Activated naive CD4-positive, alpha-beta T cell (primary cell): ENCODE measurements around the gene KLHDC7A.

Experiments
- DNase-seq, 4 experiments: peaks; one replicate each; lab custom pipeline; 2025; lab: John Stamatoyannopoulos, UW

KLHDC7A gene

DNA sequence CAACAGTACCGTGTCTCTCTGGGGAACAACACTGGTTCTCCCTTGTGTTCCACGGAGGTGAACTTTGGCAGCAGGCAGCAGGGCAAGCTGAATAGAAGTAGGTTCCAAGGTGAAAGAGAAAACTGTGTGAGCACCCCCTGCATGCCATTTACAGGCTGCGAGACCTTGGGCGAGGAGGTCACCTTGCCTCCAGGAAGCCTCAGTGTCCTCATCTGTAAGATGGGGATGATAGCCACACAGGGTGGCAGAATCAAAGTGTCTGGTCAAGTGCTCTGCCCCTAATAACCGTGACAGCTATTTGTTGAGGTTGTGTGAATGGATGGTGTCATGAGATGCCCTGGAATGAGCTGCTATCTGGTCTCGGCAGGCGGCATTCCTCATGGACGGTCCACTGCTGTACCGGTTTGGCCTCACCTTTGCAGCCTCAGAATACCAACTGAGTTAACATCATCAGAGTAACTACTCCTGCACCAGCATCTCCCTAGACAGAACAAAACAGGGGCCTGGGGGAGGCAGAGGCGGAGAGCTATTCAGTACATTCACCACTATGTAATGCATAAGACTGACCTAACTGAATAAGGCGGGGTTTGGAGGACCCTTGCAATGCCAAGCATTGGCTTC, 7.4 kb upstream of the KLHDC7A start:
- no peak for DNase-seq

DNA sequence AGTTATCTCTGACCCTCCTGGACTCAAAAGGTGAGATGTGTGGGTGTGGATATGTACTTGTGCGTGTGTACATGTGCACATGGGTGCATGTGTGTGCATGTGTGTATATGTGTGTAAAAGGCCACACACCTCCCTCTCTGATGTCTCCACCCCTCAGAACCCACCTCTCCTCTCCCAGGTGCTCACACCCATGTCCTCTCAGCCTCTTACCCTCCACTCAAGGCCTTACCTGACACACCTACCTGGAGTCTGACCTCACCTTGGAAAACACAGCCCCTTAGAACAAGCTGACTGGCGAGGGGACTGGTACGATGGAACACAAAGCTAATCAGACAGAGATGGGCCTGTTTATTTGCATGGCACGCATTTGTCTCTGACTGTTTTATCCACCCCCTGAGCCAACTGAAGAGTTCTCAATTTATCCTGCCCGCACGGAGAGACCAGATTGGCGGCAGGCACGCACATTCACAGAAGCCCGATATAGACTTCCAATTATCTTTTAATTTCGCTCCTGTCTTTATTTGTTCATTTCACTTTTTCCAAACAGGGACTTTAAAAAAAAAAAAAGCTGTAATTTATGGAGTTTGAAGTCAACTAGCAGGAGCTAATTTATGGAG, 6.1 kb upstream of the KLHDC7A start:
- no peak for DNase-seq

DNA sequence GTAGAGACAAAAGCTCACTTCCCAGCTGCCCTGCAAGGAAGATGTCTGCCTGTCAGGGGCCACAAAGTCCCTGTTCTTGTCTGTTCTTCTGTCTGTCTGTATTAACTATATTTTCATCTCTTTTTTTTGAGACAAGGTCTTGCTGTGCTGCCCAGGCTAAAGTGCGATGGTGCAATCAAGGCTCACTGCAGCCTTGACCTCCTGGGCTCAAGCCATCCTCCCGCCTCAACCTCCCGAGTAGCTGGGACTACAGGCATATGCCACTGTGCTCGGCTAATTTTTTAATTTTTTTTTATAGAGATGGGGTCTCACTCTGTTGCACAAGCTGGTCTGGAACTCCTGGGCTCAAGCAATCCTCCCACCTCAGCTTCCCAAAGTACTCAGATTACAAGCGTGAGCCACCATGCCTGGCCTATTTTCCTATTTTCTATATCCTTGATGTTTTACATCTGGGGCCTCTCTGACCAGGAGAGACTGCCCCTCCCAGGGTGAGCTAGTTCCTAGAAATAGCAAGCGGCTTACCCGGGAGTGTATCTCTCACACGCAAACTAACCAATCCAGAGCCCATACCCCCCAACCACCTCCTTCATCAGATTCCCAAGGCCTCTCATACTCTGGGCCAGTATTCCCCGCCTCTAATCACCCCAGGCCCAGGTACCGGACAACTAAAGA, 5.4 kb upstream of the KLHDC7A start:
- no peak for DNase-seq

DNA sequence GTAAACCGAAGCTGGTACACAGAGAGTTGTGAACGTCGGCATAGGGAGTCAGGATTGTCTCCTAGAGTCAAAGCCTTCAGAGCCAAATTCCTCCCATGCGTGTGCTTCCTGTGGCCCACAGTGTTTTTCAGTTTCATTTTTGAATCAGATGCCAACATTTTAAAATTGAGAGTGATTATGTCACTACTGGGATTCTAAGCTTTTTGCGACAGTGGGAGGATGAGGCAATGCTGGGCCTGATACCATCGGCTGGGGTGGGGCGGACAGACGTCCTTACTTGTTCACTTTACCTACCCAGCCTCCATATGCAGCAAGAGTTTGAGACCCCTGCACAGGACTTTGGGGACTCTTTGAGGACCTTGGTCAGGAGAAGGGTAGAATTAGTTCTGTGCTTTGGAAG, 1.3 kb upstream of the KLHDC7A start:
- DNase-seq: no peak

DNA sequence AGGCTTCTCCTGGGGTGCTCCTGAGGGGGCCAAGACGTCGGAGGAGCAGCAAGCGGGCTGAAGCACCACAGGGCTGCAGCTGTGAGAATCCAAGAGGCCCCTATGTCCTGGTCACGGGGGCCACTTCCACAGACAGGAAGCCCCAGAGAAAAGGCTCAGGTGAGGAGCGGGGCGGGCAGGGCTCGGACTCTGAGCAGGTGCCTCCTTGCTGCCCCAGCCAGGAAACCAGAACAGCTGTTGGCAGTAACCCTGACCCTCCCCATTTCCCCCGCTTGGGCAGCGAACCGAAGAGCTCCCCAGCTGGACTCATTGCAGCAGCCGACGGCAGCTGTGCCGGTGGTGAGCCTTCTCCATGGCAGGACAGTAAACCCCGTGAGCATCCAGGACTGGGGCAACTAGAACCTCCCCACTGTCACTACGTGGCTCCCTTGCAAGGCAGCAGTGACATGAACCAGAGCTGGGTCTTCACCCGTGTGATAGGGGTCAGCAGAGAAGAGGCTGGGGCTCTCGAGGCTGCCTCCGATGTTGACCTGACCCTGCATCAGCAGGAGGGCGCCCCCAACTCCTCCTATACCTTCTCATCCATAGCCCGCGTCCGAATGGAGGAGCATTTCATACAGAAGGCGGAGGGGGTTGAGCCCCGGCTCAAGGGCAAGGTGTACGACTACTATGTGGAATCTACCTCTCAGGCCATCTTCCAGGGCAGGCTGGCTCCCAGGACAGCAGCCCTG, 625 bp downstream of the KLHDC7A start:
- no peak for DNase-seq

DNA sequence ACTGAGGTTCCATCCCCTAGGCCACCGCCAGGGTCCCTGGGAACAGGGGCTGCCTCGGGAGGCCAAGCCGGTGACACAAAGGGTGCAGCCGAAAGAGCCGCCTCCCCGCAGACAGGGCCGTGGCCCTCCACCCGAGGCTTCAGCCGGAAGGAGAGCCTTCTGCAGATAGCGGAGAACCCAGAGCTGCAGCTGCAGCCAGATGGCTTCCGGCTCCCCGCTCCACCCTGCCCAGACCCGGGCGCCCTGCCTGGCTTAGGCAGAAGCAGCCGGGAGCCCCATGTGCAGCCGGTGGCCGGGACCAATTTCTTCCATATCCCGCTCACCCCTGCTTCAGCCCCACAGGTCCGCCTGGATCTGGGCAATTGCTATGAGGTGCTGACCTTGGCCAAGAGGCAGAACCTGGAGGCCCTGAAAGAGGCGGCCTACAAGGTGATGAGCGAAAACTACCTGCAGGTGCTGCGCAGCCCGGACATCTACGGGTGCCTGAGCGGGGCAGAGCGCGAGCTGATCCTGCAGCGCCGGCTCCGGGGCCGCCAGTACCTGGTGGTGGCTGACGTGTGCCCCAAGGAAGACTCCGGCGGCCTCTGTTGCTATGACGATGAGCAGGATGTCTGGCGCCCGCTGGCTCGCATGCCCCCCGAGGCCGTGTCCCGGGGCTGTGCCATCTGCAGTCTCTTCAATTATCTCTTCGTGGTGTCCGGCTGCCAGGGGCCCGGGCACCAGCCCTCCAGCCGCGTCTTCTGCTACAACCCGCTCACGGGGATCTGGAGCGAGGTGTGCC, 1.4 kb downstream of the KLHDC7A start:
- DNase-seq: no peak

DNA sequence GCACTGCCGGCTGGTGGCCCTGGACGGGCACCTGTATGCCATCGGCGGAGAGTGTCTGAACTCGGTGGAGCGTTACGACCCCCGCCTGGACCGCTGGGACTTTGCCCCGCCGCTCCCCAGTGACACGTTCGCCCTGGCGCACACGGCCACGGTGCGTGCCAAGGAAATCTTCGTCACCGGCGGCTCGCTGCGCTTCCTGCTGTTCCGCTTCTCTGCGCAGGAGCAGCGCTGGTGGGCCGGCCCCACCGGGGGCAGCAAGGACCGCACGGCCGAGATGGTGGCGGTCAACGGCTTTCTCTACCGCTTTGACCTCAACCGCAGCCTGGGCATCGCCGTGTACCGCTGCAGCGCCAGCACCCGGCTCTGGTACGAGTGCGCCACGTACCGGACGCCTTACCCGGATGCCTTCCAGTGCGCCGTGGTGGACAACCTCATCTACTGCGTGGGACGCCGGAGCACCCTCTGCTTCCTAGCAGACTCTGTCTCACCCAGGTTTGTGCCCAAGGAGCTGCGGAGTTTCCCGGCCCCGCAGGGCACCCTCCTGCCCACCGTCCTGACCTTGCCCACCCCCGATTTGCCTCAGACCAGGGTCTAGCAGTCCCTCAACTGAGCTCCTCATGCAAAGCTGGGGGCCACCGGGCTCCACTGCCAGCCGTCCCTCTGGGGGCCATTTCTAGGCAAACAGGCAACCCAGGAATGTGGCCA, 2.1 kb downstream of the KLHDC7A start:
- DNase-seq: no peak

DNA sequence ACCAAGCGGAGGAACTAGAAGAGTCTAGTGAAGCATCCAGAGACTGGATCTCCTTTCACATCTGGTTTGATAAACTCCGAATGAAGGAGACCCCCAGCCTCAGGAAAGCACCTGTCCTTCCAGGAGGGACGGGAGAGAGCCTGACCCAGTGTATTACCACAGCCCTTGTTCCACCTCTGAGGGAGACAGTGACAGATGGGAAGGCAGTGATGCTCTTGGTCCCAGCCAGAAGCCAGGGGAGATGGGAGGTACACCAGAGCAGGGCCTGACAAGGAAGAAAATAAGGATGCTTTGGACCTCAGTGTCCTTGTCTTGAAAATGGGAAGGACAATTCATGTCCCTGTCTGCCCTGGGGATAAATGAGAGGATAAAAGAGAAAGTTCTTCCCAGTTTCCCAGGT, 3.5 kb downstream of the KLHDC7A start:
- no peak for DNase-seq

DNA sequence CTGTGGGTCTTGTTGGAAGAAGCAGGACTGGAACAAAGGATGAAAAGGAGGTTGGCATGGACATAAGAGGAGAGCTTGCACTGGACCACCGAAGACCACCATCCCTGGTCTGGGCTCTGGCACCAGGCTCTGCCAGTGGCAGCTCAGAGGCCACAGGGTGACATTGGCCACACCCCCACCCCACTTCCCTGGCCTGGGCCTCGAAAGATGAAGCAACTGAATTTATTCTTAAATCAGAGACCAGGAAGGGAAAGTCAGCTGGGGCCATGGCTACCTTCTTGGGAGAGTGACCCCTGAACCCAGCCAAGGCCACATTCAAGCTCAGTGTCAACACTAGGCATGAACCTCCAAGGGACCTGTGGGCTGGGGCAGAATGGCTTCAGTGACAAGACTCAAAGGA, 4.0 kb downstream of the KLHDC7A start:
- DNase-seq: no peak

DNA sequence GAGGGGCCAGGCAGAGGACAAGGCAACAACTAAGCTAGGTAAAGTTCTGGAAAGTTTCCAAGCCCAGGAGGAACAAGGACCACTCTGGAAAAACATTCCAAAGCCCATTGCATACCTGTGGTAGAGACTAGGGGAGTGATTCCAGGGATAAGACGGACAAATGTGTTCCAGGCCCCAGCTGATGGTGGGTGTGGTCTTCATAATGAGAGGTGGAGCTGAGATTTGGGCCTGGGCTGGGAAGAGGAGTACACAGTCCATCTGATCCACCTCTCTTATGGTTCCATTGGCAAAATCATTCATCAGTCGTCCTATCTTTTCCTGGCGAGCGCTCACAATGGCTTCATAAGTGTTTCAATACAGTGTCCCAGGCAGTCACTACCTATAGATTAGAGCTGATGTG, 4.5 kb downstream of the KLHDC7A start:
- DNase-seq: no peak

DNA sequence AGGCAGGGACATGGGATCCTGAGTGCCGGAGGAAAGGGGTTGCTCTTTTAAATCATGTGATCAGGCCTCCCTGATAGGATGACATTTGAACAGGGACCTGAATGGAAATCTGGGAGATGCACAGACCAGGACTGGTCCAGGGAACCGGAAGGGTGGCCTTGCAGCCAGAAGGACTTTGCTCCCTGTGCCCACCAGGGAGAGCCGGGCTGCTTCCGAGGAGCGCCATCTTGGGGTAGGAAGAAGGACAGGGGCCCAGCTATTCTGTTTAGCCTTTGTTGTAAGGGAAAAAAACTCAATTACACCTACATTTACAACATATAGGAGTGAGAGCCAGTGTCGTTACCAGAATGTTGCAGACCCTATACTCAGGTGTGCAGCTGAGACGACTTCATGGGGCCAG, 5.5 kb downstream of the KLHDC7A start:
- no peak for DNase-seq

DNA sequence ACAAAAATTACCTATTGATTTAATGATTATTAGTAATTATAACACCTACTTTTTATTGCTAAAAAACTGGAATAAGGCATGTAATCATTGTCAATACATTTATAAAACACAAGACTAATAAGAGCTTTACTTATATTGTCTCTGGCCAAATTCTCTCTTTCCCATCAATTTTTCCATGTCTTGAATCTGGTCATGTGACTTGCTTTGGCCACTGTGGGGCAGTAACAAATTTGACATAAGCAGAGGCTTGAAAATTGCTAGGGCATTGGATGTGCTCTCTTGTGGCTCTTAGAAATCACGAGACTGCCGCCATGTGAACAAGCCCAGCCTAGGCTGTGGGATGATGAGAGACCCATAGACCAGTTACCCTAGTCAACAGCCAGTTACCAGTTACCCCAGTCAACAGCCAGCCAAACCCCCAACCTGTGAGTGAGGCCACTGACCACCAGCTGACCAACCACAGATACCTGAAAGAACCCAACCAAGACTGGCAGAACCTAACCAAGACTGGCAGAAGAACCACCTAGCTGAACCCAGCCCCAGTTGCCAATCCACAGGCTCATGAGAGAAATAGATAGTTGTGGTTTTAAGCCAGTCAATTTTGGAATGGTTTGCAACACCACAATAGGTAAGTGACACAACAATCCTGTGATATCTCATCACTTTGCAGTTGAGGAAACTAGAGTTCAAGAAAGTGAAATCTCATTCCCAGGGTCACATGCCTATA, 8.8 kb downstream of the KLHDC7A start:
- no peak for DNase-seq

DNA sequence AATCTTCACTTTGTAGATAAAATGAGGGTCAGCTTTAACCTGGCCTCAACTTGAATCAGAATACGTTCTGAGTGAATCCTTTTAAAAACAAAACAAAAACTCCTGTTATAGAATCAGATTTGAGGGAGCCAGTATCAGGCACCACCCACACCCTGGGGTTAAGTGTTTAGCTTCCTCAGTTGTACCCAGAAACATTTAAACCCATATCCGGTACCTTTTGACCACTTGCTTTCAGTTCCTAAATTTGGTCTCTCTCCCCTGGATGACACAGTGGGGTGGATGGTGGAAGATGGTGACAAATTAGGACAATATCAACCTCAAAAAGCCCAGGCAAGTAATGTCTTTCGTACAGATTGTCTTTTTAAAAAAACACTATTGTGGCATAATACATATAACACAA, 10.4 kb downstream of the KLHDC7A start:
- no peak for DNase-seq

DNA sequence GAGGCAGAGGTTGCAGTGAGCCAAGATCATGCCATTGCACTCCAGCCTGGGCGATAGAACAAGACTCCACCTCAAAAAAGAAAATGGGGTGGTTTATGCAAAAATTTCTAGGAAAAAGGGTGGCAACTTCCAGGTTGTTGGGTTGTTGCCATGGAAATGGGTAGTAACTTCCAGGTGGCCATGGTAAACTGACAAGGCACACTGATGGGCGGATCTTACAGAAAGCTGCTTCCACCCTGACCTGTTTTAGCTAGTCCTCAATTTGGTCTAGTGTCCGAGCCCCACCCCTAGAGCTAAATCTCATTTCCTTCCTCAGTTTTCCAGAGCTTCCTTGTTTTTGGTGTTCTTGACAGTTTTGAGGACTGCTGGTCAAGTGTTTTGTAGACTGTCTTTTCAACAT, 13.6 kb downstream of the KLHDC7A start:
- no peak for DNase-seq

DNA sequence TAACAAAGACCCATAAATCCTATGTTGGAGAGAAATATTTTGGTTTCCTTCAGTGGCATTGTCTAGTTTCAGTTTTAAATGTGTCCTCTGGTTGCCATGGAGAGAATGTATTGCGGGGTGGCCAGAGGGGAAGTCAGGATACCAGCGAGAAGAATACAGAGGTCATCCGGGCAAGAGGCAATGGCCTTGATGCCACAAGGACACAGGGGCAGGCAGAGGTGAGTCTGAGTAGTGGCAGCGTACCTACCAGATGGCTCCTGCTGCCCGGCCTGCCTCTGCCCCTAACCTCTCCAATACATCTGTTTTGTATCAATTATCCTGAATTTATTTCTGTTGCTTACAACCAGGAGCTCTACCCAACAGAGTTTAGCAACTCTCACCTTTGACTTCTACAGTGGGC, 14.9 kb downstream of the KLHDC7A start:
- DNase-seq: no peak

DNA sequence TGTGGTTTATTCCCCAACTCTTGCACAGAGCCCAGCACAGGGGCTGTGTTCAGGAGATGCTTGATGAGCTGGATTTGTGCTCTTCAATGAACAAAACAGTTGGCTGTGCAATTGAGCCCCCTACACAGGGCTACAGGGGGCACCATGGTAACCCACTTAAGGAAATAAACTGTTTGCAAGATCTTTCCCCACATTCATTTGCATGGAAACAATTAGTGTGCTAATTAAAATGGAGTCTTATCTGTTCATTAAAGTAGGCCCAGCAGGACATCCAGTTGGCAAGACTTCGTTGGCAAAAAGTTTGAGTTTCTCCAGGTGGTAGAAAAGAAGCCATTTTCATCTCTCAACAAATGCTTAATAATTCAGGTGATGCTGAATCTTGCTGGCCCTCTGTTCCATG, 15.3 kb downstream of the KLHDC7A start:
- no peak for DNase-seq

DNA sequence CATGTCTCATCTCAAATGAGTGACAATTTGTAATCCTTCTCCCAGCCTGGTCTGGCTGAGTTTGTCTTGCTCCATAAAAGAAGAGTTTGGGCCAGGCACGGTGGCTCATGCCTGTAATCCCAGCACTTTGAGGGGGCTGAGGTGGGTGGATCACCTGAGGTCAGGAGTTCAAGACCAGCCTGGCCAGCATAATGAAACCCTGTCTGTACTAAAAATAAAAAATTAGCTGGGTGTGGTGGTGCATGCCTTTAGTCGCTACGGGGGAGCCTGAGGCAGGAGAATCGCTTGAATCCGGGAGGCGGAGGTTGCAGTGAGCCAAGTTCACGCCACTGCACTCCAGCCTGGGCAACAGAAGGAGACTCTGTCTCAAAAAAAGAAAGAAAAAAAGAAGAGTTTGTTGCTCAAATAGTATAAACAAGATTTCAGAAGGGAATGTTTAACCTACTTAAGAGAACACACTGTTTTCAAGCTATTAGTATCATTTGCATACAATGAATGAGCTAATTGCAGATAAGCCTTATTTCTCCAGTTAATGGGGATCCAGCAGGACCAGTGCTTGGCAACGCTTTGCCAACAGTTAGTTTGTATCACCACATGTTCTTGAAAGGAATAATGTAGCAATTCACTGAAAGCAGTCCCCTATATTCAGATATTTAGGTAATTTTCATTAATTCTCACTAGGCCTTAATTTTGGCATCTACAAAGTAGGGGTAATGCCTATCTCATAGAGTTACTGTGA, 15.9 kb downstream of the KLHDC7A start:
- DNase-seq: no peak

DNA sequence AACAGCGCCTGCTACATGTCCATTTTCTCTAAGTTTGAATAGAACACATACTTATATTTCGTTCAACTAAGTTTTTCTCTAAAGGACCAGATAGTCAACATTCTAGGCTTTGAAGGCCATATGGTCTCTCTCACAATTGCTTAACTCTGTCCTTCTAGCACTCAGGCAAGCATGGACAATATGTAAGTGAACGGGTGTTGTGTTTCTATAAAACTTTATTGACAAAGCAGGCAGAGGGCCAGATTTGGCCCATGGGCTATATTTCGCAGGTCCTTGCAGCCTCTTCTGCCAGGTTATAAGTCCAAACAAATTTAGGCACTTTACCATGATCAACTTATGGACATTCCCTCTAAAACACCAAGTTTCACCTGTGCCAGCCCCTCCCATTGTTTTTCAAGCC, 21.1 kb downstream of the KLHDC7A start:
- DNase-seq: no peak

DNA sequence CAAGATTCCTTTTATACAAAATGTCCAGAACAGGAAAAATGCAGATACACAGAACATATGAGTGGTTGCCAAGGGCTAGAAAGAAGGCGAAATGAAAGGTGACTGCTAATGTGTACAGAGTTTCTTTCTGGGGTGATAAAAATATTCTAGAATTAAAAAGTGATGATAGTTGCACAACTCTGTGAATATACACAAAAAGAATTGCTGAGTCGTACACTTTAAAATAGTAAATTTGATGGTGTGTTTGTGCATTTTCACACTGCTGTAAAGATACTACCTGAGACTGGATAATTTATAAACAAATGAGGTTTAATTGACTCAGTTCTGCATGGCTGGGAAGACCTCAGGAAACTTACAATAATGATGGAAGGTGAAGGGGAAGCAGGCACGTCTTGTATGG, 23.9 kb downstream of the KLHDC7A start:
- DNase-seq: no peak

DNA sequence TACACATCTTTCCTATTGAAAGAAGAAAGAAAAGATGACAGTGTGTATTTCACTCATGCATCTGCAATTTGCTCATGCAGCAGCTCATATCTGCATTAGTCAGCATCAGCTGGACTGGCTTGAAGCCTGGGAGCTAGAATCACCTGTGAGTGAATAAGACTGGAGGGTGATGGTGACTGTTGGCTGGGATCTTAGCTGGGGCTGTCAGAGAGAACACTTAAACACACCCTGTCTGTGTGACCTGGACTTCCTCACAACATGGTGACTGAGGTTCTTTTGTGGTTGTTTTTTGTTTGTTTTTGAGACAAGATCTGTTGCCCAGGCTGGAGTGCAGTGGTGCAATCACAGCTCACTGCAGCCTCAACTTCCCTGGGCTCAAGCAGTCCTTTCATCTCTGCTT, 24.9 kb downstream of the KLHDC7A start:
- no peak for DNase-seq
